ENCODE data around the gene PHF5A. TPM values are rescaled to one million over a fixed set of nuclear protein-coding genes. Genes with fewer than 3 reads are reported as not detected.

The PHF5A gene
- total RNA-seq, 4 donors from 2014 or later, result 22.4 to 58.3 (median 39.4) TPM

DNA sequence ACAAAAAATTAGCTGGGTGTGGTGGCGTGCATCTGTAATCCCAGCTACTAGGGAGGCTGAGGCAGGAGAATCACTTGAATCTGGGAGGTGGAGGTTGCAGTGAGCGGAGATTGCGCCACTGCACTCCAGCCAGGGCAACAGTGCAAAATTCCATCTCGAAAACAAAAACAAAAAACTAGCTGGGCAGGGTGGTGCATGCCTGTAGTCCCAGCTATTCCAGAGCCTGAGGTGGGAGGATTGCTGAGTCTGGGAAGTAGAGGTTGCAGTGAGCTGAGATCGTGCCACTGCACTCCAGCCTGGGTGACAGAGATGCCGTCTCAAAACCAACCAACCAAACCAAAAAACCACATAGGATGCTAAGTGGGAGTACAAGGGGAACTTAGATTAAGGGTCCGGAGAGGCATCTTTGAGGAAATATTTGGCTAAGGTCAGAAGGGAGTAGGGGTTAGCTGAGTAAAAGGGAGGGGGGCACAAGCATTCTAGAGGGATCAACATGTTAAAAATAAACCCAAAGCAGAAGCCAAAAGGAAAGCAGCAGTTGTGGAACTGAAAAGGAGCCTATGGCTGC, 10.2 kb downstream of the PHF5A start:
- Histone ChIP-seq H3K4me1 (no peaks in the 10 kb centered on the region), H3K9me3 (no peaks in the 10 kb centered on the region), H3K4me3 (replicated peaks in 1 of 3) (no peak overlapping the region), H3K27ac (no peak overlapping the region), H3K27me3 (no peaks in the 10 kb centered on the region), H3K36me3 (peaks cover 26 to 27% of the 10 kb centered on the region in 2 donors)
- WGBS, 2 donors, result 89 to 94% methylated on average over 7 of the region's 7 CpGs
- no peak for DNase-seq
- TF ChIP-seq, protein P1, sequence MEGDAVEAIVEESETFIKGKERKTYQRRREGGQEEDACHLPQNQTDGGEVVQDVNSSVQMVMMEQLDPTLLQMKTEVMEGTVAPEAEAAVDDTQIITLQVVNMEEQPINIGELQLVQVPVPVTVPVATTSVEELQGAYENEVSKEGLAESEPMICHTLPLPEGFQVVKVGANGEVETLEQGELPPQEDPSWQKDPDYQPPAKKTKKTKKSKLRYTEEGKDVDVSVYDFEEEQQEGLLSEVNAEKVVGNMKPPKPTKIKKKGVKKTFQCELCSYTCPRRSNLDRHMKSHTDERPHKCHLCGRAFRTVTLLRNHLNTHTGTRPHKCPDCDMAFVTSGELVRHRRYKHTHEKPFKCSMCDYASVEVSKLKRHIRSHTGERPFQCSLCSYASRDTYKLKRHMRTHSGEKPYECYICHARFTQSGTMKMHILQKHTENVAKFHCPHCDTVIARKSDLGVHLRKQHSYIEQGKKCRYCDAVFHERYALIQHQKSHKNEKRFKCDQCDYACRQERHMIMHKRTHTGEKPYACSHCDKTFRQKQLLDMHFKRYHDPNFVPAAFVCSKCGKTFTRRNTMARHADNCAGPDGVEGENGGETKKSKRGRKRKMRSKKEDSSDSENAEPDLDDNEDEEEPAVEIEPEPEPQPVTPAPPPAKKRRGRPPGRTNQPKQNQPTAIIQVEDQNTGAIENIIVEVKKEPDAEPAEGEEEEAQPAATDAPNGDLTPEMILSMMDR (IDR thresholded peaks at IDR 0.05), result no peak
- TF ChIP-seq POLR2A (IDR thresholded peaks at IDR 0.05), result no peak
- intact Hi-C loops (cut with DNase I), result loop anchor here (10.0 kb wide), 1 partner anchor 57 kb away; no protein-coding TSS in a partner anchor

DNA sequence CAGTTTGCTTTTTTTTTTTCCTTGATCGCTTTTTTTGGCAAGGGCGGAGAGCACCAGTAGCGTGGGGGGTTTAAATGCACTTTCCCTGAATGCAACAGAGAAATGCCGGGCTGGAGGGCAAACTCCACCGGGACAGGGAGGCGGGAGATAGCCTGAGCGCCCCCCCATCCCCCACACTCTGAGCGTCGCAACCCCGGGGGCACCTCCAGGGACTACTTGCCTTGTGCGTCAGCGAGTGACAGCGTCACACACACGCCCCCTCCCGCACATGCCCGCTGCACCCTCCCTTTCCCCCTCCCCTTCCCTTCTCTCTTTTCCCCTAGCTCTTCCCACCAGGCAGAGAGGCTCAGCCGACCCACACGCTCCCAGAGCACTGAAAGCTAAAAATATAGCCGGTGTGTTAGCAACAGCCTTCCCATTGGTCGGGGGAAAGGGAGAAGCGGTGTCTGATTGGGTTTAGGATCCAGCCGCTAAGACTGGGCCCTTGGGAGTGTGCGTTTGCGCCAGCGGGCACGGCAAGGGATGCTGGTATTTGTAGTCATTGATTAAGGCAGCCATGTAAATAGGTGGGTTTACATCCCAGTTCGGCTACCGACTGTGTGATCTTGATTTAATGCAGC, 20.2 kb downstream of the PHF5A start:
- intact Hi-C loops (cut with DNase I), result no loop called here
- no peaks in the 10 kb centered on the region for H3K36me3 ChIP-seq
- peaks cover 12 to 18% of the 10 kb centered on the region in 2 donors for H3K4me1 ChIP-seq
- TF ChIP-seq POLR2A (IDR thresholded peaks at IDR 0.05), result peak; percentile 93 to 98
- TF ChIP-seq, protein P1 (IDR thresholded peaks at IDR 0.05), result no peak
- H3K27ac ChIP-seq, result peak overlapping the region; percentile 99 to 100 (median 99)
- H3K4me3 ChIP-seq (replicated peaks in 1 of 3), result peak overlapping the region; percentile 88 to 99 (median 91)
- 0% methylated on average over 28 of the region's 28 CpGs for WGBS, 2 donors
- no peaks in the 10 kb centered on the region for H3K27me3 ChIP-seq
- no peaks in the 10 kb centered on the region for H3K9me3 ChIP-seq
- peak; percentile 96 for DNase-seq

DNA sequence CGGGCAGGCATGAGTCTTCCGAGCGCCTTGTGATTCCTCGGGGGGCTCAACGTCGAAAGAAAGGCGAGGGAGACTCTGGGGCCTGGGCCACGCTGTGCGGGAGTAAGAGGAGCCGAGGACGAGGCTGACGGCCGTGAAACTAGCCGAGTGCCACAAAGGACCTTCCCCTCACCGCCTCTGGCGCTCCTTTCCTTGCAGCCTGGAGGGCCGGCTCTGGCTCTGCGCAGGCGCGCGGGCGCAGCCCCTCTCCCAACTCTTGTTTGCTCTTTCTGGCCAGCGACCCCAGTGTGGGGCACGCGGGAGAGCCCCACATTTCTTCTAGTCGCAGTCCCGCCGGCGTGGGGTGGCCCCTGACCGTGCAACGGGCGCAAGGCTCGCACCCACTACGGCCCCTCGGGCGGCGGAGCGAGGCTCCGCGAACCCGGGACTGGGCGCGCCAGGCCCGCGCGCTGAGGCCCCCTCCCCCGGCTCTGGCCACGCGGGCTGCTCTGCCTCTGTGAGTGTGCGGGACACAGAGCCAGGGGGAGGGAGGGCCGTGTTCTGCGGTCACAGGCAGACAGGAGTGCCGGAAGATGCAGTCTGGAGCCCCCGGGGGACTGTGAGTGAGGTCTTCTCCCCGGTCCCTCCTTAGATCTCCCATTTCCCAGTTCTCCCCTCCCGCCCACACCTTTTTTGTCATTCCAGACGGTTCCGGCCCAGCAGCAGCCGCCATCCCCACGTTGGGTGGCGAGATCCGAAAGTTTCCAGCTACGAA, 20.9 kb downstream of the PHF5A start:
- intact Hi-C loops (cut with DNase I), result no loop called here
- DNase-seq, result peak; percentile 74 to 75

DNA sequence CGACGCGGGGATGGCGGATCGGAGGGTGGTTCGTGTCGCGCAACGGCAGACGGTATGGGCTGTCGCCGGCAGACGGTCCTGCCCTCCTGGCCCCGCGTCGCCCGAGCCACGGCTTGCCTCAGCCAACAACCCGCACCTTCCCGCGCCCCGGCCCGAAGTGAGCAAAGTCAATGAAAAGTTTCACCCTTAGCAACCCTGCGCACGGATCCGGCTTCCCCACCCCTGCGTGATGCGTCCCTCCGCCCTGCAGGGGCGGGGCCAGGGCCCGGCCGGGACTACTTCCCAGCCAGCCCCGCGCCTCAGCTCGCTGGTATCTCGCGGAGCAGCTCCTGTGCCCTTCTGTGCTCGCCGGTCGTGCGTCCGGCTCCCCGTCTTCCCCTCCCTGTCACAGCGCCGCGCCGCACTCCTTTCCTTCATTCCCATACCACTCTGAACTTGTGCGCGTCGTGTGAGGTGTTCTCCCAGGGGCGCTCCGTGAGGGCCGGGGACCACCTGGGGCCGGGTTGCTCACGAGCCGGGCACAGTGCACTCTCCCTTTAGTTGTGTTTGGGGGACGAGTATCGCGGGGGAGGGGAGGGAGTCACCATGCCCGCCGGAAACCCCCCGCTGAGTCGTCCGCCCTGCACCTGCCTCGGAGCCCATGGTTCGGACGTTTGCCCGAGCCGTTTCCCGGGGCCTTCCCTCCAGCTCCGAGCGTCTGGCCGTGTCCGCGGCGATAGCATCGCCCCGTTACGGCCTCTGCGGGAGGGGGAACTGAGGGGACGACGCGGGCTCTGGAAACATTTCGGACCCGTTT, 21.7 kb downstream of the PHF5A start, which contains the start of gene TOB2:
TOB2 (minus strand) TSS at position 163 of the 796 bp plus-strand sequence. CDS start 9,456 bp downstream, outside the sequence.
- Histone ChIP-seq H3K4me1 (peaks cover 25 to 31% of the 10 kb centered on the region in 2 donors), H3K4me3 (replicated peaks in 1 of 3) (peak within 1 kb of the TSS; percentile 91 to 99 (median 99)), H3K9me3 (no peaks in the 10 kb centered on the region), H3K27ac (peak within 1 kb of the TSS; percentile 99 to 100 (median 99)), H3K27me3 (no peaks in the 10 kb centered on the region), H3K36me3 (peaks cover 5% of the 10 kb centered on the region in 2 donors)
- peak; percentile 97 to 100 for TF ChIP-seq POLR2A (IDR thresholded peaks at IDR 0.05)
- TF ChIP-seq, protein P1 (IDR thresholded peaks at IDR 0.05), result peak in 1 of 6 experiments; percentile 11
- WGBS, 2 donors, result 0 to 1% methylated on average over 18 to 24 of the region's 85 CpGs
- DNase-seq, result peak; percentile 94 to 95
- intact Hi-C loops (cut with DNase I), result no loop called here

More for the DNA sequence above, 20.9 kb downstream of the PHF5A start:
- peaks cover 19 to 24% of the 10 kb centered on the region in 2 donors for H3K4me1 ChIP-seq
- no peaks in the 10 kb centered on the region for H3K9me3 ChIP-seq
- TF ChIP-seq POLR2A (IDR thresholded peaks at IDR 0.05), result peak; percentile 48 to 80
- TF ChIP-seq, protein P1 (IDR thresholded peaks at IDR 0.05), result no peak
- H3K4me3 ChIP-seq (replicated peaks in 1 of 3), result peak overlapping the region; percentile 88 to 99 (median 91)
- no peaks in the 10 kb centered on the region for H3K27me3 ChIP-seq
- WGBS, 2 donors, result 1% methylated on average over 21 to 26 of the region's 63 CpGs
- H3K36me3 ChIP-seq, result peaks cover 2 to 5% of the 10 kb centered on the region in 2 donors
- H3K27ac ChIP-seq, result peak overlapping the region; percentile 99 to 100 (median 99)

All from thyroid gland (tissue), 4 donors.